Body of pancreas (tissue), 4 donors: ENCODE measurements around the gene MAB21L4. TPM values are rescaled to one million over a fixed set of nuclear protein-coding genes. Genes with fewer than 3 reads are reported as not detected.

Experiments used
- ATAC-seq: fragments of 150-250 bp; one replicate; pipeline ENCODE4 v1.9.1; 2016
- DNase-seq, 4 donors: peaks; one replicate each; pipeline ENCODE4 v3.0.0-alpha.2; 2019
- H3K27ac ChIP-seq, 4 donors: fragments of 200-600 bp; sonication (generic); 1 replicate in 3 of 4; 2 replicates in 1 of 4; pipeline versions ENCODE4 v1.5.1 to v1.6.1; 2016 to 2019; ENCODE audit warnings: mild to moderate bottlenecking in 1 of 4, mixed read lengths in 1 of 4, moderate library complexity in 1 of 4
- H3K27me3 ChIP-seq, 2 donors: fragments of 200-600 bp; sonication (generic); one replicate each; pipeline ENCODE4 v1.6.0; 2016; ENCODE audit warnings: mild to moderate bottlenecking in 1 of 2
- H3K36me3 ChIP-seq, 2 donors: fragments of 200-600 bp; sonication (generic); replicated peaks in 1 of 2; 2 replicates each; pipeline ENCODE4 v1.5.1; 2016; ENCODE audit warnings: low read depth in 2 of 2; ENCODE audit not compliant: insufficient read depth in 1 of 2
- H3K4me1 ChIP-seq: fragments of 200-600 bp; sonication (generic); one replicate; pipeline ENCODE4 v1.6.0; 2016
- H3K4me3 ChIP-seq, 2 donors: fragments of 200-600 bp; sonication (generic); 1 replicate in 1 of 2; 2 replicates in 1 of 2; pipeline ENCODE4 v1.5.1; 2016 to 2019
- H3K9me3 ChIP-seq, 3 donors: fragments of 200-600 bp; sonication (generic); 1 replicate in 2 of 3; 2 replicates in 1 of 3; pipeline ENCODE4 v1.5.1; 2016
- CTCF ChIP-seq, 7 experiments: fragments of 450-650 bp in 4 of 7; fragments of 200-600 bp in 3 of 7; sonication (generic) in 3 of 7; IDR thresholded peaks; one replicate each; pipeline ENCODE4 v1.5.1; 2016 to 2019; ENCODE audit warnings: antibody characterized with exemption in 7 of 7
- POLR2A ChIP-seq, 3 donors: fragments of 450-650 bp; IDR thresholded peaks; one replicate each; pipeline ENCODE4 v1.6.1; 2016; ENCODE audit warnings: antibody characterized with exemption in 3 of 3, mild to moderate bottlenecking in 2 of 3
- WGBS, 2 donors: methylation state at CpG; one replicate each; pipeline ENCODE4 v1.1.5; 2017; 5-methylcytosine and 5-hydroxymethylcytosine counted together
- intact Hi-C: fragments of 100-400 bp; cut with DNase I; formaldehyde crosslinking; loops from one replicate; pipeline ENCODE4 v1.15.1; 2023
- total RNA-seq, 2 donors: library from RNA; depleted of rRNA; stranded (reverse); fragments of >200 nt; gene quantifications; one replicate each; pipeline ENCODE4 v1.1.0, GENCODE V29; 2016

Gene MAB21L4
- total RNA-seq, 2 donors from 2014 or later = 0.26 TPM; not detected in 1

DNA sequence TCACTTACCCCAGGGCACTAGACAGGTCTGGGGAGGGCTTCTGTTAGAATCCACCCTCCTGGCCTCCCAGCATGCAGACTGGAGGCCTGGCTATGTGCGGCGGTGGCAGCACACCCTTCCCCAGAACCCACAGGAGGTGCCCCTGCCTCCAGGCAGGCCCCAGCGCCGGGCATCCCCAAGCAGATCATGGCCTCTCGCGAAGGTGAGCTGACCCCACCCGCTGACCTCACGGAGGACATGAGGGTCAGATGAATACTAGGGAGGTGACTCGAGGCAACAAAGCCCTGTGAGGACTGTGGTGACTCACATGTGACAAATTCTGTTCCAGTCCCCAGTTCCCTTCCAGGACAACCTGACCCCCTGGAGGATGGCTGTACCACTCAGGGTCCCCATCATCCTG is 1.9 kb downstream of the MAB21L4 start:
- DNase-seq (no peak), ATAC-seq (no peak)
- Histone ChIP-seq H3K4me3 (no peak overlapping the region), H3K9me3 (no peaks in the 10 kb centered on the region), H3K4me1 (peaks cover 15% of the 10 kb centered on the region), H3K27ac (no peak overlapping the region), H3K27me3 (no peaks in the 10 kb centered on the region), H3K36me3 (no peaks in the 10 kb centered on the region)
- intact Hi-C loops = no loop called here
- TF ChIP-seq POLR2A (IDR thresholded peaks at IDR 0.05) (no peak), CTCF (IDR thresholded peaks at IDR 0.05) (no peak)
- WGBS, 2 donors = 60 to 90% methylated on average over 1 to 9 of the region's 9 CpGs

- Histone ChIP-seq H3K4me3 (no peak overlapping the region), H3K27ac (no peak overlapping the region), H3K36me3 (no peaks in the 10 kb centered on the region), H3K4me1 (peaks cover 15% of the 10 kb centered on the region), H3K27me3 (no peaks in the 10 kb centered on the region), H3K9me3 (no peaks in the 10 kb centered on the region)
- DNase-seq (no peak), ATAC-seq (no peak)
- 69 to 84% methylated on average over 10 to 17 of the region's 17 CpGs for WGBS, 2 donors
- intact Hi-C loops = no loop called here
- TF ChIP-seq CTCF (IDR thresholded peaks at IDR 0.05) (no peak), POLR2A (IDR thresholded peaks at IDR 0.05) (no peak)
Observed at GRCh38 chr2:240893363-240893844, 2.6 kb downstream of the MAB21L4 start.

DNA sequence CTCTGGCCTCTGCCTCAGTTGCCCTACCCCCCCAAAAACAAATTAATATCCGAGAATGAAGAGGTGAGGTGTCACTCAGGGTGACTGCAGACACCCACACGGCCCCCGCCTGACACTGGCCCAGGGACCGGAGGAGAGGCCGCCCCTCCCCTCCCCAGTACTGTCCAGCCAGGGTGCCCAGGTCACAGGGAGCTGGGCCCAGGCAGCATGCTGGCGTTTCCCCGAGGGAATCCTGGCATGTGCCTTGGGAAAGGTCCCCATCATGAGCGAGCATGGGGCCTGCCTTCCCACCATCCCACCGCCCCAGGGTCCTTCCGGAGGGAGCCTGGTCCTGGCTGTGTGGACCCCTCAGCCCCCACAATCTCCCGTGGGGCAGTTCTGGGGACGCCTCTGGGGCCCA is 3.0 kb downstream of the MAB21L4 start:
- no peak overlapping the region for H3K4me3 ChIP-seq
- H3K36me3 ChIP-seq = no peaks in the 10 kb centered on the region
- H3K27ac ChIP-seq = no peak overlapping the region
- WGBS, 2 donors = 84% methylated on average over 10 of the region's 12 CpGs; no CpG with 5 or more reads in 1 of the 2 donors
- no peak for DNase-seq
- H3K4me1 ChIP-seq = peaks cover 15% of the 10 kb centered on the region
- no peak for ATAC-seq
- no peaks in the 10 kb centered on the region for H3K27me3 ChIP-seq
- TF ChIP-seq POLR2A (IDR thresholded peaks at IDR 0.05) = no peak
- TF ChIP-seq CTCF (IDR thresholded peaks at IDR 0.05) = no peak
- intact Hi-C loops = no loop called here
- no peaks in the 10 kb centered on the region for H3K9me3 ChIP-seq

DNA sequence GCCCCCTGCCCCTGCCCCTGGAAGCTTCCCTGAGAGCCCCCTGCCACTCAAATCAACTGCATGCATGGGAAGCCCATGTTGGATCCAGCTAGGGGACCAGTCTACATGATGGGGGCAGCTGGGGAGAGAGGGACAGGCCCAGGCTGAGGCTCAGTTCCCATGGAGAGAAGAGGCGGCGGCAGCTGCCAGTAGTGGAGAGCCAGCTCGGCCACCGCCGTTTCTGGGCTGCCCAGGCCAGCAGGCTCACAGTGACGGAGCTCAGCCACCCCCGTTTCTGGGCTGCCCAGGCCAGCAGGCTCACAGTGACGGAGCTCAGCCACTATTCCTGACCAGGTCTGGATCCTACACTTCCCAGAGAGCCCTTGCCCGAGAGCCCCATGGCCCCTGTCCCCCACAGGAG is 3.6 kb downstream of the MAB21L4 start:
- H3K4me1 ChIP-seq = peaks cover 15% of the 10 kb centered on the region
- no peak overlapping the region for H3K4me3 ChIP-seq
- TF ChIP-seq CTCF (IDR thresholded peaks at IDR 0.05) = no peak
- TF ChIP-seq POLR2A (IDR thresholded peaks at IDR 0.05) = no peak
- no peak for DNase-seq
- no peak overlapping the region for H3K27ac ChIP-seq
- WGBS, 2 donors = 76% methylated on average over 8 of the region's 9 CpGs; no CpG with 5 or more reads in 1 of the 2 donors
- no peaks in the 10 kb centered on the region for H3K27me3 ChIP-seq
- intact Hi-C loops = no loop called here
- H3K9me3 ChIP-seq = no peaks in the 10 kb centered on the region
- no peaks in the 10 kb centered on the region for H3K36me3 ChIP-seq
- ATAC-seq = no peak
